SJSA1 (cell line): ENCODE results near the gene CDH23. TPM values are rescaled to one million over a fixed set of nuclear protein-coding genes. Genes with fewer than 3 reads are reported as not detected.

ENCODE experiments used
- DNase-seq, 2 experiments: peaks; one replicate each; pipeline ENCODE4 v3.0.0-alpha.2; 2015 to 2020; ENCODE audit warnings: low spot score in 2 of 2, low read depth in 1 of 2
- H3K27ac ChIP-seq: fragments of 250-450 bp; sonication (Bioruptor Pico); 2 replicates; pipeline ENCODE4 v1.5.1; 2020; ENCODE audit warnings: mild to moderate bottlenecking, moderate library complexity
- H3K27me3 ChIP-seq: fragments of 250-450 bp; sonication (Bioruptor Pico); replicated peaks from 2 replicates; pipeline ENCODE4 v1.5.1; 2020; ENCODE audit warnings: mild to moderate bottlenecking, moderate library complexity
- H3K36me3 ChIP-seq: fragments of 250-450 bp; sonication (Bioruptor Pico); 2 replicates; pipeline ENCODE4 v1.5.1; 2020; ENCODE audit warnings: mild to moderate bottlenecking
- H3K4me1 ChIP-seq: fragments of 250-450 bp; sonication (Bioruptor Pico); replicated peaks from 2 replicates; pipeline ENCODE4 v1.6.1; 2021; ENCODE audit warnings: mild to moderate bottlenecking
- H3K4me3 ChIP-seq: fragments of 250-450 bp; sonication (Bioruptor Pico); 2 replicates; pipeline ENCODE4 v1.5.1; 2020; ENCODE audit warnings: mild to moderate bottlenecking
- H3K9me3 ChIP-seq: fragments of 250-450 bp; sonication (Bioruptor Pico); replicated peaks from 2 replicates; pipeline ENCODE4 v1.5.1; 2020; ENCODE audit warnings: mild to moderate bottlenecking
- total RNA-seq: library from RNA; depleted of rRNA; stranded (reverse); fragments of >200 nt; shearing (Covaris generic); gene quantifications from 2 replicates; pipeline ENCODE4 v1.2.3, GENCODE V29; 2014

Gene CDH23
- total RNA-seq, 1 experiment from 2014 or later, result 0.37 TPM

GRCh38 chr10:71404503-71405295 is 8.0 kb downstream of the CDH23 start:
- peaks cover 3% of the 10 kb centered on the region; the same call in 1 of the 2 replicates for H3K27me3 ChIP-seq
- DNase-seq, result peak in 1 of 2 experiments; percentile 31
- no peaks in the 10 kb centered on the region for H3K36me3 ChIP-seq
- H3K4me1 ChIP-seq, result no peaks in the 10 kb centered on the region
- no peak overlapping the region for H3K27ac ChIP-seq
- no peaks in the 10 kb centered on the region for H3K9me3 ChIP-seq
- H3K4me3 ChIP-seq, result no peak overlapping the region

- Histone ChIP-seq H3K4me1 (no peaks in the 10 kb centered on the region), H3K27ac (no peak overlapping the region), H3K4me3 (no peak overlapping the region), H3K27me3 (no peaks in the 10 kb centered on the region; the same call in 1 of the 2 replicates), H3K9me3 (no peaks in the 10 kb centered on the region), H3K36me3 (no peaks in the 10 kb centered on the region)
- DNase-seq, result peak in 1 of 2 experiments; percentile 8
Measured at GRCh38 chr10:71406878-71407277, 10.2 kb downstream of the CDH23 start.

DNA sequence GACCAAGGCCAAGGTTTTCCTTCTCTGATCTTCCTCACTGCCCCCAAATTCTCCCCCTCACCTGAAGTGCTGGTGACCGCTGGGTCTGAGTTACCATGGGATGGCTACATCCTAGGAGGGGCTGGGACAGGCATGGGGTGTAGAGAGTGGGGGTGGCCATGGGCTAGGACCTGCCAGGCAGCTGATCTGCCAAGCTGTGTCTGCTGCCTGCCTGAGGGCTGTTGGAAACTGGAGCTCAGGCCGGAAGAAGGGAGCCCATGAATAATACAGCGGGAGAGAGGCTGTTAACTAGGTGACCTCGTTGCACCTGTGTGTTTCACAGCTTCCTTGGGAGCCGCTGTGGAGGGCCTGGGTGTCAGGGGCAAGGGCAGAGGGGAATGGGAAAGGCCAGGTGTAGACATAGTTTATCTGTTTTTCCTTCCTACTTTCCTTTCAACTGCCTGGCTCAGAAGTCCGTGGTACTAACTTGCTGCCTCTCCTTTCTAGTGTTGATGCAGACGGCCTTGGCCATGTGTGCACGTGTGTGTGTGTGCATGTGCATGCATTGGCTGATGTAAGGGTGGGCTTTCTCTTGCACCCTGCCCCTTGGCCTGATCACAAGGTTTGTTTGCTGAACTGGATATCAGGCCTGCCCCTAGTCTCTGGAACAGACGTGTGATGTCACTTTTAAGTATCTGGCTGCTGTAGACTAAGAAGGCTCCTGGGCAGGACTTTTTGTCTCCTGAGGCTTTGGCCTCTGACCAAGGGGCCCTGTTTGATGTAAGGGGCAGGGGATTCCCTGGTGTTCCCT is 11.9 kb downstream of the CDH23 start:
- Histone ChIP-seq H3K4me3 (no peak overlapping the region), H3K4me1 (no peaks in the 10 kb centered on the region), H3K27ac (no peak overlapping the region), H3K27me3 (no peaks in the 10 kb centered on the region), H3K9me3 (no peaks in the 10 kb centered on the region), H3K36me3 (no peaks in the 10 kb centered on the region)
- peak in 1 of 2 experiments; percentile 17 for DNase-seq

DNA sequence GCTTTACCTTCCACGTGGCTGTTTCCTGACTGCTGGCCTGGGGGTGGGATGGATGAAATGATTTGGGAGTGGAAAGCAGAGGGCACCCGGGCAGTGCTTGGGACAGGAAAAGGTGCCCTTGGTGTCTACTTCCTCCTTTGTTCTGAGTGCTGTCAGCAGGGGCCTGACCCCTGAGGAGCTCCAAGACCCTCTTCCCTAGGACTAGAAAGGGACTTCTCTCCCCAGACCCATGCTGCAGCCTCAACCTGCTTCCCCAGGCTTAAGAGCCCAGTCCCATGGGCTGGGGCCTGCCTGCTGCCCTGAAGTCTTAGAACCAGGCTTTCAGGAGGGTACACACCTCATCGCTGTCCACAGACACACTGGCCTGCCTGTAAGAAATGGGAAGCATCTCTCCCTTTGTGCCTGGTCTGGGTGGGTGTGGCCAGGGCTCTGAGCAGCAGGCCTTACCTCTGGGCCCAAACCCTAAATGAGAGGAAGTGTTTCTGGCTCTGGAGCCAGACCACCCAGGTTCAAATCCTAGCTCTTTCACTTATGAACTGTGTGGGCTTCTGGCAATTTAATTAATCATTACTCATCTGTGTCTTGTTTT is 12.9 kb downstream of the CDH23 start:
- Histone ChIP-seq H3K36me3 (no peaks in the 10 kb centered on the region), H3K4me1 (no peaks in the 10 kb centered on the region), H3K27ac (no peak overlapping the region), H3K9me3 (no peaks in the 10 kb centered on the region), H3K27me3 (no peaks in the 10 kb centered on the region), H3K4me3 (no peak overlapping the region)
- DNase-seq, result peak in 1 of 2 experiments; percentile 35

DNA sequence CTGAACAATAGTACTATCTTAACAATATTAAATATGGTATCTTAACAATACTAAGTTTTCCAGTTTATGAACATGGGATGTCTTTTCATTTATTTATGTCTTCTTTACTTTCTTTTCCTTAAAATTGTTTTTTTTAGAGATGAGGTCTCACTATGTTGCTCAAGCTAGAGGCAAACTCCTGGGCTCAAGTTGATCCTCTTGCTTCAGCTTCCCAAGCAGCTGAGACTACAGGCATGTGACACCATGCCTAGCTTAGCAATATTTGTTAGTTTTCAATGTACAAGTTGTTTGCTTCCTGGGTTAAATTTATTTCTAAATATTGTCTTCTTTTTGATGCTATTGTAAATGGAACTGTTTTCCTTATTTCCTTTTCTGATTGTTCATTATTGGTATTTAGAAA is 16.9 kb downstream of the CDH23 start:
- Histone ChIP-seq H3K27me3 (no peaks in the 10 kb centered on the region), H3K9me3 (no peaks in the 10 kb centered on the region), H3K36me3 (no peaks in the 10 kb centered on the region), H3K4me3 (no peak overlapping the region), H3K4me1 (no peaks in the 10 kb centered on the region), H3K27ac (no peak overlapping the region)
- no peak for DNase-seq

- Histone ChIP-seq H3K36me3 (no peaks in the 10 kb centered on the region), H3K4me1 (no peaks in the 10 kb centered on the region), H3K9me3 (no peaks in the 10 kb centered on the region), H3K27ac (no peak overlapping the region), H3K27me3 (no peaks in the 10 kb centered on the region), H3K4me3 (no peak overlapping the region)
- no peak for DNase-seq
Measured at GRCh38 chr10:71414359-71414758, 17.6 kb downstream of the CDH23 start.

GRCh38 chr10:71419002-71419540 is 22.4 kb downstream of the CDH23 start:
- Histone ChIP-seq H3K4me1 (no peaks in the 10 kb centered on the region), H3K27me3 (0 out of 2 replicates have a peak, but pooled peaks cover 2% of the 10 kb centered on the region)

DNA sequence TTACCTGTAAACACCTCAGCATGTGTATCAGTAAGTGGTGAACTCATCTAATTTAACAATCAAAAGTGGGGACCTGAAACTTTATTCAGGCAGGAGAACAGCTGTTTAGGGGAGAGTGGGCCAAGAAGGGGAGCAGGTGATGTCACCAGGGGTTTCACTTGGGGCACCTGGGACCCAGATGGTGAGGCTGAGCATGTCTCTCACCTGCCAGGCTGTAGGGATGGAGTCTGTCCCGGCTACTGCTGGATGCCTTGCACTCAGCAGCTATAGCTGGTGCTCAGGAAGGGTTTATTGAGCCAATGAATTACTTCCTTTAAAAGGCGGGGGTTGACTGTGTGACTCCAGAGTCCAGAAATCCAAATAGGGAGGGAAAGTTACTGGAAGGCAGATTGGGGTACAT is 23.0 kb downstream of the CDH23 start:
- H3K4me3 ChIP-seq, result no peak overlapping the region
- peak in 1 of 2 experiments; percentile 9 for DNase-seq
- H3K9me3 ChIP-seq, result no peaks in the 10 kb centered on the region
- H3K4me1 ChIP-seq, result no peaks in the 10 kb centered on the region
- no peak overlapping the region for H3K27ac ChIP-seq
- 0 out of 2 replicates have a peak, but pooled peaks cover 2% of the 10 kb centered on the region for H3K27me3 ChIP-seq
- no peaks in the 10 kb centered on the region for H3K36me3 ChIP-seq

More at GRCh38 chr10:71419002-71419540, 22.4 kb downstream of the CDH23 start:
- Histone ChIP-seq H3K36me3 (no peaks in the 10 kb centered on the region), H3K9me3 (no peaks in the 10 kb centered on the region), H3K4me3 (no peak overlapping the region), H3K27ac (no peak overlapping the region)
- no peak for DNase-seq

DNA sequence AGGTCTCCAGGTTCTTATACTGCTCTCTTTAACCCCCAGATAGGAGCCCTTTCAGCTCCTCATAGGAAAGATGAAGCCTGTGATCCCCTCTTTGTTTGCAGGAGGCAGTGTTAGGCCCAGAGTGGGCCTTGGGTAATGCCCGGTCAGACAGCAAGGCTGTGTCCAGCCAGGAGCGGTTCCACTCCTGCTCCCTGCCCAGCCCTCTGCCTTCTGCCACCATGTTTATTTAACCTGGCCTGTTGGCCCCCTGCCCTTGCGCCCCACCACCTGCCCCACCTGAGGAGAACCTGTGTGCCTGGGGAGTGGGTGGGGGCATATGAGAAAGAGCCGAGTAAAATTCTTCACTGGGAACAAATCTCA is 24.3 kb downstream of the CDH23 start:
- H3K27me3 ChIP-seq, result 0 out of 2 replicates have a peak, but pooled peaks cover 2% of the 10 kb centered on the region
- no peak overlapping the region for H3K4me3 ChIP-seq
- DNase-seq, result peak in 1 of 2 experiments; percentile 19
- H3K36me3 ChIP-seq, result no peaks in the 10 kb centered on the region
- no peaks in the 10 kb centered on the region for H3K4me1 ChIP-seq
- H3K9me3 ChIP-seq, result no peaks in the 10 kb centered on the region
- H3K27ac ChIP-seq, result no peak overlapping the region

DNA sequence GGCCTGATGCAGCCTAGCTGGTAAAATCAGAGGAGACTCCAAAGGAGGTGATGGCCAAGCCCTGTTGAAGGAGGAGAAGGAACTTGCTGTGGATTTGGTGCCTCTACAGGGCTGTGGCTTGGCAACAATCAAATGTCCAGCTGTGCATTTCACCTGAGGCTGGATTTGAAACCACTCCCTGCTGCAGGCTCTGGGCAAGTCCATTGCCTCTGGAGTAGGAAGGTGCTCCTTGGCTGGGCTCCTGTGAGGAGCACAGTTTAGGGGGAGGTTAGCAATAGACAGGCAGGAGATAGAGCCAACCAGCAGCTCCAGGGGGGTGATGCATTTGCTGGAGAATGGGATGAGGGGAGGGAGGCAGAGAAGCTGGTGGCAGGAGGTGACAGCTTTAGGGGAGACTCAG is 26.5 kb downstream of the CDH23 start:
- no peak overlapping the region for H3K27ac ChIP-seq
- H3K4me1 ChIP-seq, result peaks cover 6% of the 10 kb centered on the region; the same call in 1 of the 2 replicates
- peak in 1 of 2 experiments; percentile 11 for DNase-seq
- H3K27me3 ChIP-seq, result 0 out of 2 replicates have a peak, but pooled peaks cover 2% of the 10 kb centered on the region
- H3K9me3 ChIP-seq, result no peaks in the 10 kb centered on the region
- no peaks in the 10 kb centered on the region for H3K36me3 ChIP-seq
- no peak overlapping the region for H3K4me3 ChIP-seq

GRCh38 chr10:71423901-71424300 is 27.2 kb downstream of the CDH23 start:
- H3K27ac ChIP-seq, result no peak overlapping the region
- peaks cover 6% of the 10 kb centered on the region; the same call in 1 of the 2 replicates for H3K4me1 ChIP-seq
- 0 out of 2 replicates have a peak, but pooled peaks cover 2% of the 10 kb centered on the region for H3K27me3 ChIP-seq

GRCh38 chr10:71424496-71425194 is 27.9 kb downstream of the CDH23 start:
- H3K27ac ChIP-seq, result no peak overlapping the region
- 0 out of 2 replicates have a peak, but pooled peaks cover 2% of the 10 kb centered on the region for H3K27me3 ChIP-seq
- peak in 1 of 2 experiments; percentile 27 for DNase-seq
- peaks cover 6% of the 10 kb centered on the region; the same call in 1 of the 2 replicates for H3K4me1 ChIP-seq
- no peaks in the 10 kb centered on the region for H3K36me3 ChIP-seq
- no peaks in the 10 kb centered on the region for H3K9me3 ChIP-seq
- H3K4me3 ChIP-seq, result no peak overlapping the region

More at GRCh38 chr10:71423901-71424300, 27.2 kb downstream of the CDH23 start:
- peak in 1 of 2 experiments; percentile 32 for DNase-seq
- Histone ChIP-seq H3K36me3 (no peaks in the 10 kb centered on the region), H3K9me3 (no peaks in the 10 kb centered on the region), H3K4me3 (no peak overlapping the region)
